PC-9 (cell line): Measurements from ENCODE around the gene FAM171A2. TPM values are rescaled to one million over a fixed set of nuclear protein-coding genes. Genes with fewer than 3 reads are reported as not detected.

Source experiments
- BruUV-seq: library from RNA; stranded (reverse); fragments of 400-500 nt; replicated peaks from 2 replicates; lab custom pipeline; 2021; lab: Mats Ljungman, UMichigan
- CTCF ChIA-PET: fragments of 300-600 bp; sonication (Branson Sonifier 250); formaldehyde crosslinking; loops from one replicate; lab custom pipeline; 2022; ENCODE audit warnings: antibody characterized with exemption; lab: Charles Lee
- POLR2A ChIA-PET: fragments of 300-600 bp; sonication (Branson Sonifier 250); formaldehyde crosslinking; loops from one replicate; lab custom pipeline; 2022; ENCODE audit warnings: antibody characterized with exemption; ENCODE audit not compliant: unreplicated experiment; lab: Charles Lee
- DNase-seq, 2 experiments: peaks; one replicate each; pipeline versions ENCODE4 v3.0.0 to v3.0.0-alpha.2; 2015 to 2022; ENCODE audit warnings: mixed read lengths in 1 of 2
- H2AFZ ChIP-seq: fragments of 200-600 bp; sonication (generic); 2 replicates; pipeline ENCODE4 v1.8.1; 2017; ENCODE audit warnings: antibody characterized with exemption
- H3F3A ChIP-seq: fragments of 200-600 bp; sonication (generic); 2 replicates; pipeline ENCODE4 v1.8.1; 2017; ENCODE audit warnings: antibody characterized with exemption, mild to moderate bottlenecking, low read depth; ENCODE audit not compliant: insufficient read depth
- H3K27ac ChIP-seq: fragments of 200-600 bp; sonication (generic); 2 replicates; pipeline ENCODE4 v1.6.1; 2016; ENCODE audit warnings: mixed run types
- H3K27me3 ChIP-seq: fragments of 200-600 bp; sonication (generic); 2 replicates; pipeline ENCODE4 v1.6.1; 2016; ENCODE audit warnings: low read depth, mixed run types; ENCODE audit not compliant: insufficient read depth
- H3K36me3 ChIP-seq: fragments of 200-600 bp; sonication (generic); 2 replicates; pipeline ENCODE4 v1.6.1; 2016; ENCODE audit warnings: low read depth, mixed run types
- H3K4me1 ChIP-seq: fragments of 200-600 bp; sonication (generic); replicated peaks from 2 replicates; pipeline ENCODE4 v1.6.1; 2016; ENCODE audit warnings: mixed run types; ENCODE audit not compliant: insufficient read depth
- H3K4me2 ChIP-seq: fragments of 200-600 bp; sonication (generic); 2 replicates; pipeline ENCODE4 v1.6.1; 2017; ENCODE audit warnings: mixed run types
- H3K4me3 ChIP-seq: fragments of 200-600 bp; sonication (generic); 2 replicates; pipeline ENCODE4 v1.6.1; 2016; ENCODE audit warnings: mixed run types
- H3K79me2 ChIP-seq: fragments of 200-600 bp; sonication (generic); 2 replicates; pipeline ENCODE4 v1.6.1; 2017; ENCODE audit warnings: low read depth, mixed run types
- H3K9me2 ChIP-seq: fragments of 200-600 bp; sonication (generic); 2 replicates; pipeline ENCODE4 v1.8.1; 2017; ENCODE audit warnings: mild to moderate bottlenecking; ENCODE audit not compliant: insufficient read depth
- H3K9me3 ChIP-seq: fragments of 200-600 bp; sonication (generic); 2 replicates; pipeline ENCODE4 v1.8.1; 2016; ENCODE audit warnings: low read depth; ENCODE audit not compliant: insufficient read depth
- H4K20me1 ChIP-seq: fragments of 200-600 bp; sonication (generic); 2 replicates; pipeline ENCODE4 v1.8.1; 2017; ENCODE audit not compliant: insufficient read depth
- EZH2 ChIP-seq: fragments of 200-600 bp; sonication (generic); IDR thresholded peaks from 2 replicates; pipeline ENCODE4 v1.8.0; 2017; ENCODE audit warnings: antibody characterized with exemption, low read depth
- intact Hi-C: fragments of 100-400 bp; cut with micrococcal nuclease; formaldehyde crosslinking; loops from one replicate; pipeline ENCODE4 v1.10.0; 2022; ENCODE audit not compliant: unreplicated experiment
- total RNA-seq: library from RNA; stranded (reverse); gene quantifications from 2 replicates; pipeline ENCODE4 v1.2.3, GENCODE V29; 2021
- TF ChIP-seq, protein P1 (sequence below): fragments of 200-600 bp; sonication (generic); conservative IDR thresholded peaks from 2 replicates; pipeline ENCODE4 v1.6.1; 2017; ENCODE audit warnings: mixed run types, antibody characterized with exemption, mild to moderate bottlenecking, moderate library complexity

The FAM171A2 gene
- total RNA-seq, 1 experiment from 2014 or later = 8.3 TPM

DNA sequence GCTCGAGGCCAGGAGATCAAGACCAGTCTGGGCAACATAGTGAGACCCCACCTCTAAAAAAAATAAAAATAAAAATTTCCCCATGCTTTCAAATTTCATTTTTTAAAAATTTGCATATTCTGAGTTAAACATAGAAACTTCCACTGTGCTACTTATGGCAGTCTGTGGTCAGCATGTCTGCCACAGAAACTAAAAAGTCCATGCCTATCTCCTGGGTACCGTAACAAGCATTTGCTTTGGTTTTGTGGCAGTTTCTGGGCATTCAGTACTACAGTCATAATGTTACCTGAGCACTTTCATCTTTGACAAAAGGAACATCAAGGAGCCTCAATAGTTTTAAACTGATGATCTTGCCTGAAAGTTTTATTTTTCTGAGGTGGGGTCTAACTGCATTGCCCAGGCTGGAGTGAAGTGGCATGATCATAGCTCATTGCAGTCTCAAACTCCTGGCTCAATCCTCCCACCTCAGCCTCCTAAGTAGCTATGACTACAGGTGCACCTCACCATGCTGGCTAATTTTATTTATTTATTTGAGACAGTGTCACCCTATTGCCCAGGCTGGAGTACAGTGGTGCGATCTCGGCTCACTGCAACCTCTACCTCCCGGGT lies 39.0 kb upstream of the FAM171A2 start:
- no peak overlapping the region for H3K4me3 ChIP-seq
- H3K36me3 ChIP-seq = peaks cover 7% of the 10 kb centered on the region; the same call in 1 of the 2 replicates

DNA sequence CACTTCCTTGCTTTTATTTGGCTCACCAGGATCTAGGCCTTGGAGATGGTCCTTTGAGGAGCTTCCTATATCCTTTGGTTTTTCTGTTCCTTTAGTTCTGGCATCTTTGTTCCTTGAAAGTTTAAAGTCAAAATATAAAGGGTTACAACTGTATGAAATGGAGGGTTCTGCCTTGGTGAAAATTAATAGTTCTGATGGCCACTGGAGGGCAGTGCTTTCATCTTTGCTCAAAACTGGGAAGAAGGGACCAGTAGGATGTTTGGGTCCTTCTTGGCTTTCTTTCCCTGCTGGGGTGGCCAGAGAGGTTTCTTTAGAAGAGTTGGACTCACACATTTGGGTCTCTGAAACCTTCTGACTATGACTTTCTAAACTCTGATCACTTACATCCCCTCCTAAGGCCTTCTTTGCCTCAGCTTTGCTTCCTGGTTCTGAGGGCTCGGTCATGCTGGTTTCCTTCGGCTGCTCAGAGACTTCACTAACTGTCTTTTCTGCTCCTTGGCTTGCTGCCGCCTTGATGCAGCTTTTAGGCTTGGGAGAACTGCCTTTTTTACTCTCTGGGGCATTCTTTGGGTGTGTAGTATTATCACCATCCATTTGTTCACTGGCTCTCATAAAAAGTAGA lies 36.7 kb upstream of the FAM171A2 start:
- no peak overlapping the region for H3K4me3 ChIP-seq
- no TSS peak for BruUV-seq
- H3K4me2 ChIP-seq = no peak overlapping the region
- intact Hi-C loops = no loop called here
- H2AFZ ChIP-seq = no peak overlapping the region
- no peak overlapping the region for H3K27ac ChIP-seq
- no peaks in the 10 kb centered on the region for H3K79me2 ChIP-seq
- TF ChIP-seq EZH2 = no peak
- TF ChIP-seq, protein P1, sequence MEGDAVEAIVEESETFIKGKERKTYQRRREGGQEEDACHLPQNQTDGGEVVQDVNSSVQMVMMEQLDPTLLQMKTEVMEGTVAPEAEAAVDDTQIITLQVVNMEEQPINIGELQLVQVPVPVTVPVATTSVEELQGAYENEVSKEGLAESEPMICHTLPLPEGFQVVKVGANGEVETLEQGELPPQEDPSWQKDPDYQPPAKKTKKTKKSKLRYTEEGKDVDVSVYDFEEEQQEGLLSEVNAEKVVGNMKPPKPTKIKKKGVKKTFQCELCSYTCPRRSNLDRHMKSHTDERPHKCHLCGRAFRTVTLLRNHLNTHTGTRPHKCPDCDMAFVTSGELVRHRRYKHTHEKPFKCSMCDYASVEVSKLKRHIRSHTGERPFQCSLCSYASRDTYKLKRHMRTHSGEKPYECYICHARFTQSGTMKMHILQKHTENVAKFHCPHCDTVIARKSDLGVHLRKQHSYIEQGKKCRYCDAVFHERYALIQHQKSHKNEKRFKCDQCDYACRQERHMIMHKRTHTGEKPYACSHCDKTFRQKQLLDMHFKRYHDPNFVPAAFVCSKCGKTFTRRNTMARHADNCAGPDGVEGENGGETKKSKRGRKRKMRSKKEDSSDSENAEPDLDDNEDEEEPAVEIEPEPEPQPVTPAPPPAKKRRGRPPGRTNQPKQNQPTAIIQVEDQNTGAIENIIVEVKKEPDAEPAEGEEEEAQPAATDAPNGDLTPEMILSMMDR = peak; percentile 72
- no peaks in the 10 kb centered on the region for H3K27me3 ChIP-seq
- peaks cover 6% of the 10 kb centered on the region for H3F3A ChIP-seq
- ChIA-PET POLR2A (no interaction called here), CTCF (no interaction called here)
- no peaks in the 10 kb centered on the region for H3K9me2 ChIP-seq
- H3K9me3 ChIP-seq = no peaks in the 10 kb centered on the region
- H4K20me1 ChIP-seq = no peaks in the 10 kb centered on the region
- H3K4me1 ChIP-seq = no peaks in the 10 kb centered on the region
- DNase-seq = no peak
- peaks cover 7% of the 10 kb centered on the region; the same call in 1 of the 2 replicates for H3K36me3 ChIP-seq

More for the DNA sequence above, 39.0 kb upstream of the FAM171A2 start:
- ChIA-PET CTCF (interaction anchor here (0.5 kb wide), 1 partner anchor 53 kb away, joined by 7 read pairs; no protein-coding TSS in a partner anchor), POLR2A (no interaction called here)
- H3K79me2 ChIP-seq = no peaks in the 10 kb centered on the region
- no peak overlapping the region for H3K27ac ChIP-seq
- no peak overlapping the region for H2AFZ ChIP-seq
- H3K4me1 ChIP-seq = no peaks in the 10 kb centered on the region
- no peak overlapping the region for H3K4me2 ChIP-seq
- DNase-seq = no peak
- H4K20me1 ChIP-seq = no peaks in the 10 kb centered on the region; the same call in 1 of the 2 replicates
- intact Hi-C loops = no loop called here
- TF ChIP-seq, protein P1 = no peak
- TF ChIP-seq EZH2 = no peak
- no TSS peak for BruUV-seq
- no peaks in the 10 kb centered on the region for H3K27me3 ChIP-seq
- H3F3A ChIP-seq = peaks cover 14% of the 10 kb centered on the region; the same call in 1 of the 2 replicates
- no peaks in the 10 kb centered on the region for H3K9me3 ChIP-seq
- no peaks in the 10 kb centered on the region for H3K9me2 ChIP-seq

- Histone ChIP-seq H3F3A (peaks cover 1% of the 10 kb centered on the region), H3K27ac (no peak overlapping the region), H3K4me1 (no peaks in the 10 kb centered on the region), H4K20me1 (no peaks in the 10 kb centered on the region), H3K36me3 (peaks cover 7% of the 10 kb centered on the region; the same call in 1 of the 2 replicates), H3K4me3 (no peak overlapping the region), H3K9me2 (no peaks in the 10 kb centered on the region), H3K27me3 (no peaks in the 10 kb centered on the region), H3K79me2 (no peaks in the 10 kb centered on the region), H2AFZ (no peak overlapping the region), H3K4me2 (no peak overlapping the region), H3K9me3 (no peaks in the 10 kb centered on the region)
- intact Hi-C loops = no loop called here
- no peak for DNase-seq
- no peak for TF ChIP-seq EZH2
- no TSS peak for BruUV-seq
- POLR2A ChIA-PET = no interaction called here
- CTCF ChIA-PET = no interaction called here
Measured at GRCh38 chr17:44398692-44399691, 35.3 kb upstream of the FAM171A2 start.
